ENCODE measurements around the gene POLR3A.

The POLR3A gene

GRCh38 chr10:77977934-77978333, 51.4 kb downstream of the POLR3A start:
- DNase-seq (ENCODE audit: low spot score) = no peak

- no peak for DNase-seq (ENCODE audit: low spot score)
Measured at GRCh38 chr10:77977016-77977415, 52.3 kb downstream of the POLR3A start.

- DNase-seq (ENCODE audit: low spot score) = no peak
Measured at GRCh38 chr10:77975086-77975666, 54.1 kb downstream of the POLR3A start.

- peak; percentile 8 for DNase-seq (ENCODE audit: low spot score)
Measured at GRCh38 chr10:77974396-77975074, 54.8 kb downstream of the POLR3A start.

GRCh38 chr10:77973276-77973675, 56.0 kb downstream of the POLR3A start:
- no peak for DNase-seq (ENCODE audit: low spot score)

GRCh38 chr10:77972148-77972547, 57.2 kb downstream of the POLR3A start:
- DNase-seq (ENCODE audit: low spot score) = no peak

GRCh38 chr10:77971804-77972144, 57.5 kb downstream of the POLR3A start:
- no peak for DNase-seq (ENCODE audit: low spot score)

GRCh38 chr10:77970869-77971803, 58.2 kb downstream of the POLR3A start:
- peak; percentile 2 for DNase-seq (ENCODE audit: low spot score)

- DNase-seq (ENCODE audit: low spot score) = no peak
Measured at GRCh38 chr10:77969114-77969513, 60.2 kb downstream of the POLR3A start.

GRCh38 chr10:77967611-77968022, 61.7 kb downstream of the POLR3A start:
- DNase-seq (ENCODE audit: low spot score) = no peak

- no peak for DNase-seq (ENCODE audit: low spot score)
Measured at GRCh38 chr10:77965294-77965693, 64.0 kb downstream of the POLR3A start.

- no peak for DNase-seq (ENCODE audit: low spot score)
Measured at GRCh38 chr10:77964811-77965210, 64.5 kb downstream of the POLR3A start.

GRCh38 chr10:77963901-77964300, 65.4 kb downstream of the POLR3A start:
- DNase-seq (ENCODE audit: low spot score) = no peak

- no peak for DNase-seq (ENCODE audit: low spot score)
Measured at GRCh38 chr10:77962350-77963146, 66.8 kb downstream of the POLR3A start.

- DNase-seq (ENCODE audit: low spot score) = no peak
Measured at GRCh38 chr10:77961668-77962067, 67.6 kb downstream of the POLR3A start.

GRCh38 chr10:77960829-77961329, 68.4 kb downstream of the POLR3A start:
- no peak for DNase-seq (ENCODE audit: low spot score)

- DNase-seq (ENCODE audit: low spot score) = no peak
Measured at GRCh38 chr10:77959887-77960455, 69.3 kb downstream of the POLR3A start.

- DNase-seq (ENCODE audit: low spot score) = no peak
Measured at GRCh38 chr10:77959384-77959783, 69.9 kb downstream of the POLR3A start.

- DNase-seq (ENCODE audit: low spot score) = no peak
Measured at GRCh38 chr10:77955136-77955535, 74.2 kb downstream of the POLR3A start.

GRCh38 chr10:77949167-77949566, 80.1 kb downstream of the POLR3A start:
- no peak for DNase-seq (ENCODE audit: low spot score)

- no peak for DNase-seq (ENCODE audit: low spot score)
Measured at GRCh38 chr10:77946084-77946483, 83.2 kb downstream of the POLR3A start.

- DNase-seq (ENCODE audit: low spot score) = no peak
Measured at GRCh38 chr10:77944519-77944918, 84.8 kb downstream of the POLR3A start.
